Rectal smooth muscle tissue (tissue), 1 donor: Measurements from ENCODE around the gene GRK3.

Experiments
- H3K27ac ChIP-seq: one replicate; pipeline ENCODE4 v1.7.0; 2013; ENCODE audit warnings: low read depth, low read length, inconsistent platforms
- H3K27me3 ChIP-seq: one replicate; pipeline ENCODE4 v1.7.0; 2013; ENCODE audit warnings: low read length; ENCODE audit not compliant: control insufficient read depth, insufficient read depth
- H3K36me3 ChIP-seq: one replicate; pipeline ENCODE4 v1.7.0; 2013; ENCODE audit warnings: low read length; ENCODE audit not compliant: control insufficient read depth, insufficient read depth
- H3K4me1 ChIP-seq: one replicate; pipeline ENCODE4 v1.7.0; 2013; ENCODE audit warnings: low read length; ENCODE audit not compliant: control insufficient read depth, insufficient read depth
- H3K4me3 ChIP-seq: one replicate; pipeline ENCODE4 v1.7.0; 2013; ENCODE audit warnings: low read length
- H3K9ac ChIP-seq: one replicate; pipeline ENCODE4 v1.7.0; 2013; ENCODE audit warnings: low read length

The GRK3 gene

DNA sequence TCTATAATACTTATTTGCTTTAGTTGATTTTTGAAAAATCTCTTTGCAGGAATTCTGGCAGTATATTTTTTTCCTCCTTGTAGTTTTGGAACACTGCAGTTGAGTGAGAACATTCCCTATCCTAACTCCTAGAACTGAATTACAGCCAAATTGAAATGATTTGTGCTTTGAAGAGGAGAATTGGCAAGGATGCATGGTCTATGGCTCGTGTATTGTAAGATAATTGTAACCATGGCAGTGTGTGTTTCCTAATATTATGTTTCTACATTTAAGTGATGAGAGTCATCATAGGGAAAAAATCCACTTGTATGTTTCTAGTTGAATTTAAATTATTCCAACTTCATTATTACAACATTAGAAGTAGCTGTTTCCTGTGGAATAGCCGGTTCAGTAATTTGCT lies 96.6 kb downstream of the GRK3 start:
- Histone ChIP-seq H3K9ac (no peak overlapping the region), H3K36me3 (no peaks in the 10 kb centered on the region), H3K4me1 (peaks cover 11% of the 10 kb centered on the region), H3K27me3 (no peaks in the 10 kb centered on the region), H3K4me3 (no peak overlapping the region), H3K27ac (peak overlapping the region; percentile 66)

DNA sequence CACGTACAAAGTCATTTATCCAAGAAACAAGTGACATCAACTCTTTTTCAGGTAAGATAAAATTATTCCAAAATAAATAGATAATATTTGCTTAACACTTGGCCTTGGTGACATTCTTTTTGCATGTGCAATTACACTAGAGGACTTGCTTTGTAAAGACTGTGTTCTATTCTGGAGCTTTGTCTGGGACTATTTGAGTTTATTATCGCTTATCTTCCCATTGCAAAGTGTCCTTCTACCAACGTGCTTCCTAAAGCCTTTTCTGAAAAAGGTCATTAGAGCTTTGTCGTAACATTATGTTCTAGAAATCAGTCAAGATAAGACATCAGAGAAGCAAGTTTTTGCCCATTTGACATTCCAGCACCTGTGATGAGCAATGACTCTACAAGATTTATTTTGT lies 99.2 kb downstream of the GRK3 start:
- peaks cover 13% of the 10 kb centered on the region for H3K4me1 ChIP-seq
- no peak overlapping the region for H3K9ac ChIP-seq
- no peaks in the 10 kb centered on the region for H3K27me3 ChIP-seq
- no peak overlapping the region for H3K27ac ChIP-seq
- H3K4me3 ChIP-seq: no peak overlapping the region
- no peaks in the 10 kb centered on the region for H3K36me3 ChIP-seq

DNA sequence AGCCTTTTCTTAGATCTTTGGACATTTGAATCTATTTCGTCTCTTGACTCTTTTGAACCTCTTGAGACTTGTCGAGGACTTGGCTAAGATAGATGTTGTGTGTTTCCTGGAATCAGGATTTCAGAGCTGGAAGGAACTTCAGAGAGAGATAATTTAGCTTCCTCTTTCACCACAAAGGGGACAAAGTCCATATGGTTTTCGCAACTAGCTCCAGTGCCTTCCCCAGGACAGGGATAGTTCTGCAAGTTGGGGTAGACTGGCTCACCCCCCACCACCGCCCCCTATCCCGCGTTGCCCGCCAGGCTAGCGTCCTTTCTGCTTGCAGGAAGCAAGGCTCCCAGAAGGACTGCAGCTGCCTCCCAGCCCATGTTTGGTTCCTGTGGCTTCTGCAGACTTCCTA lies 101.8 kb downstream of the GRK3 start:
- Histone ChIP-seq H3K9ac (no peak overlapping the region), H3K36me3 (no peaks in the 10 kb centered on the region), H3K27me3 (no peaks in the 10 kb centered on the region), H3K27ac (no peak overlapping the region), H3K4me3 (peak overlapping the region; percentile 38), H3K4me1 (peaks cover 2% of the 10 kb centered on the region)

DNA sequence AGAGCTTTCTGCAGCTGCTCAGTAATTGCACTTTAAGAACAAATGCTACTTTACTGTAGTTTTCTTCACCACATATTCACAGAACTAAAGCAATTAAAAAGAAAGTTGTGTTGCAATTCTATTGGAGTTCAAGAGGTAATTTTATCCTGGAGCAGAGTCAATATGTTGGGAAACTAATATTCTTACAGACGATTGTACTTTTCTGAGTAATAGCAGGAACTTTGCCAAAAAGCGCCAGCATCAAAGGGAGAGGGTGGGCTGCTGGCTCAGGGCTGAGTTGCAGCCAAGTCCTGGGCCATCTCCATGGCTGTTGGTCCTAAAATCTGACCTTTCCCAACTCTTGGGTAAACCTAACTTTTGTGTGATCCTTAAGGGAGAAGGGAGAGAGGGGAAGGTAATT lies 104.0 kb downstream of the GRK3 start:
- Histone ChIP-seq H3K36me3 (no peaks in the 10 kb centered on the region), H3K4me1 (peaks cover 2% of the 10 kb centered on the region), H3K9ac (no peak overlapping the region), H3K27me3 (no peaks in the 10 kb centered on the region), H3K4me3 (no peak overlapping the region), H3K27ac (no peak overlapping the region)

DNA sequence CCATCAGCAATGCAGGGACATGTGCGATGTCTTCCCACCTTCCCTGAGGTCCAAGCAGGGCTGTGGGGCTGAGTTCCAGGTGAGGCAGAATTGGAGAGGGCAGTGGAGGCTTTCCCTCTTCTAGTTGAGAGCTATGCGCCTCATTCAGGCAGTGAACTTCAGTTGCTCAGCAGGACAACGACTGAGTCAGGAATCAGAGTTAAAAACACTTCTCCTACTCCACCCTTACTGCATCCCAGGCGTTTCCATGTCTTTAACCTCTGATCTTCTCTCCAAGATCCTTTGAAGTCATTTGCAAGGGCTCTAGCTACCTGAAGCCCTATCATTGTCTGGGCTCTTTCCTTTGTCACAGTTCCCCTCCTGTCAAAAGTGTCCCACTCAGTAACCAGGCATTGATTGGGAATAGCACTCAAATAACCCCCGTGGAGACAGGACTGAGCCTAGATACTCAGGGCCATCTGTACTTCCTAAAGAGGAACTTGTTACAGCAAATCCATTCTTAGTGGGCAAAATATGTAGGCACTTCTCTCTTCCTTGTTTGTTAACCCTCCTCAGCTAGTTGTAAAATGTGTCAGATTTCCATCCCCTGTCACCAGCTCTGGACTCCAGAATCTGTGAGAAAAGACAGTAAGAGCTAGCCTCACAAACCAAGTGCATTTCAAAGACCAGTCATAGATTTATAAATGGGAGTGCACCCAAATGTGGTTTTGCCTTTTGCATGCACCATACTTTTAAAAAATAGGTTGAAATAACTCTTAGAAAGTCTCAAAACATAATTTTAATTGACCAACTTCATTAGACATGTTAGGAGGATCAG lies 105.0 kb downstream of the GRK3 start:
- Histone ChIP-seq H3K9ac (no peak overlapping the region), H3K4me1 (peaks cover 2% of the 10 kb centered on the region), H3K27ac (no peak overlapping the region), H3K4me3 (no peak overlapping the region), H3K27me3 (no peaks in the 10 kb centered on the region), H3K36me3 (no peaks in the 10 kb centered on the region)

DNA sequence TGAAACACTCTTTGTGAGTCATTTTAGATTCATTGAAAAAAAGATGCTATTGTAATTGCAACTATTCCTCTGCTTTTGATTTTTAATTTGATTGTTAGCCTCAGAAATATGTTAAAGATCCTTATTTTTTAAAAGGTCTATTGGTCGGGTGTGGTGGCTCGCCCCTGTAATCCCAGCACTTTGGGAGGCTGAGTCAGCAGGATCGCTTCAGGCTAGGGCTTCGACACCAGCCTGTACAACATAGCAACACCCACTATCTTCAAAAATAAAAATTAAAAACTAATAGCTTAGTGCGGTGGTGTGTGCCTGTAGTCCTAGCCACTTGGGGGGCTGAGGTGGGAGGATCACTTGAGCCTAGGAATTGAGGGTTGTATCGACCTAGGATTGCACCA lies 105.6 kb downstream of the GRK3 start:
- no peak overlapping the region for H3K9ac ChIP-seq
- no peak overlapping the region for H3K27ac ChIP-seq
- no peak overlapping the region for H3K4me3 ChIP-seq
- no peaks in the 10 kb centered on the region for H3K36me3 ChIP-seq
- H3K27me3 ChIP-seq: no peaks in the 10 kb centered on the region
- H3K4me1 ChIP-seq: peaks cover 2% of the 10 kb centered on the region

DNA sequence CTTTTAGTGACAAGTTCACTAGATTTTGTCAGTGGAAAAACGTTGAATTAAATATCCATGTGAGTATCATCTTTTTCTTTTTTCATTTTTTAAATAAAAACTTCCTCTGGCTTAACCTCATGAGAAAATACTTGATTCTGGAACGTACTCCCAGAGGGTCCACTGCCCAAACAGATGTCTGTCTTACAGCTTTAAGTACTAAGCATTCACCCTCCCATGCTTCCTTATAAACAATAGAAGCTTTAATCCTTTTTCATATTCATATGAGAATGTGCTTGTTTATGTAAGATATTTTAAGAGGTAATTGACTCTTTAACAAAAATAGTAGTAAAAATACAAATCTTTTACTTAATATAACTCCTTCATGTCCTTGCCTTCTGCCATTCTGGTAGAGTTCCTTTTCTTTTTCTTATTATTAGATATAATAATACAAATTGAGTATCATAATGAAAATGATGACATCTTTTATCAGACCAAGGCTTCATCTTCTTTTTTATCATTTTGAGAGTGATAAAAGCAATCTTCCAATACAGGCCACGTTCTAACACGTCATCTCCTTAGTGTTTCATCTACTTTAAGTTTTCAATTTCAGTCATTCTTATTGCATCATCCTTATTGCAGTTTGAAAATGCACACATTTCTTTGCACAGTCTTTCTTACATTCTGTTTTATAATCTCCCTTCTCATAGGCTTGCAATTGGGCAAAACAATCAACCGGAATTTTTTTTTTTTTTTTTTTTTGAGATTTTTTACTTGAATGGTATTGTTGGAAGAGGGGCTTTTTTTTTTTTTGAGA lies 108.0 kb downstream of the GRK3 start:
- no peak overlapping the region for H3K27ac ChIP-seq
- H3K4me1 ChIP-seq: no peaks in the 10 kb centered on the region
- H3K27me3 ChIP-seq: no peaks in the 10 kb centered on the region
- H3K36me3 ChIP-seq: no peaks in the 10 kb centered on the region
- H3K4me3 ChIP-seq: no peak overlapping the region
- no peak overlapping the region for H3K9ac ChIP-seq

DNA sequence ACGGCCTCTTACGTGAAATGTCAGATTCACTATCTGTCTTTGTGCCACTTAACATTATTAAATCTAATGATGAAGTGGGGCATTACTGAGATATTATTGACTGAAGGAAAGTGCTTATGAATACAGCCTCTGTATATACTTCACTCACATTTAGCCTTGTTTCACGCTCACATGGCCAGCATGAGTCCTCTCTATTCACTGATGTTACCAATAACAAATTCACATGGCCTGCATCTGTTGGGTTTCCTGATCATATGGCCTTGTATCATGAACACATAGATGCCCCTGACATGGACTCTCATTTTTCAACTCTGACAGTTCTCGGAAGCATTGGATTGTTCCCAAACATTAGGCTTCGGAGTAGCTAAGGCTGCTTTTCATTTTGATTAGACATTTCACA lies 109.2 kb downstream of the GRK3 start:
- Histone ChIP-seq H3K4me3 (no peak overlapping the region), H3K36me3 (no peaks in the 10 kb centered on the region), H3K27me3 (no peaks in the 10 kb centered on the region), H3K27ac (no peak overlapping the region), H3K9ac (no peak overlapping the region), H3K4me1 (no peaks in the 10 kb centered on the region)

DNA sequence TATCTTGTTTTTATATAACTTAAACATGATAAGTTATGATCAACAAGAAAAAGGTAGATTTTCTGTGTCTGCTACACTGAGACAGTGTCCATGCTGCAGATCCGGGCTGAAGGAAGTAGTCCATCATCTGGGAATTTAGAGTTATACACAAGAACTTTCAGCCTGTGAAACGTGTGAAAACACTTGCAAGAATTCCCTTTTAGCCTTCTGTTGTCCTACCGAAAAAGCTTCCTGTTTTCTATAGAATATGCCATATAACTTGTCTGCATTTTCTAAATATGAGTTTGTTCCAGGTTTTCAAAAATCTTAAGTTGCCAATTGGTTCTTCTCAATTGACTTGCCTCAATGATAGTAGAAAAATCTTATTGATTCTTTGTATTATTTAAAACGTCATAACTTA lies 113.2 kb downstream of the GRK3 start:
- H3K4me1 ChIP-seq: no peaks in the 10 kb centered on the region
- H3K4me3 ChIP-seq: no peak overlapping the region
- H3K36me3 ChIP-seq: no peaks in the 10 kb centered on the region
- no peaks in the 10 kb centered on the region for H3K27me3 ChIP-seq
- no peak overlapping the region for H3K9ac ChIP-seq
- H3K27ac ChIP-seq: no peak overlapping the region

DNA sequence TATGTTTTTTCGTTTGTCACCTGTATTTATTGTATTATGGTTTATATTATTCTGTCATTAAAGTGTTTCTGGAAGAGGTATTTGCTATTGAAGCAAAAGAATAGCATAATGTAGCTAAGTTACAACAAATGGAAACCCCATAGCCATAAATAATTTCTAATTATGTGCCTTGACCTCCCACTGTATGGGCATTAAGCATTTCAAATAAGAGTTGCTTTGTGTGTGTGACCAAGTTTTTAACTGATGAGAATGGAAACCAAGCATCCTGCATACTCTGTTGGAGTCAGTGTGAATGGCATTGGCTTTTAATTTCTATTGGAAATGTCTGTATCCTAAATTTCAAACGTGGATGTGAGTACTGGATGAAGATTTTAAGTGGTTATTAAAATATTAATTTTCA lies 115.6 kb downstream of the GRK3 start:
- Histone ChIP-seq H3K27me3 (no peaks in the 10 kb centered on the region), H3K4me3 (no peak overlapping the region), H3K9ac (no peak overlapping the region), H3K4me1 (no peaks in the 10 kb centered on the region), H3K27ac (no peak overlapping the region), H3K36me3 (no peaks in the 10 kb centered on the region)

DNA sequence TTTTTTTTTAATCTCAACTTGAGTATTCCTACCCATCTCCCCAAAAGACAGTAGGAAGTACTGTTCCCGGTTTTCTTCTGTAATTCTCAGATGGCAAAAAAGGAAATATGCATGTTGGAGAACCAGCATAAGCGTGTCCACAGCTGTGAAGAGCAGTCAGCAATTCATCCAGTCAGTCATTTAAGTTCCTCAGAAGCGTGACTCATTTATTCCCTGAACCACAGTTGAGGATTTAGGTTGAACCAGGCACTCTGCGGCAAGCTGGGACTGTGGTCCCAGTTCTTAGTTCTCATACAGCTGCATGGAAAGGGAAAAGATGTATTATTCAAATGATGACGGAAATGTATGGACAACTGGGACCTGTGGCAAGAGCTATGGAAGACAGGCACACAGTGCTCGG lies 116.5 kb downstream of the GRK3 start:
- Histone ChIP-seq H3K27me3 (no peaks in the 10 kb centered on the region), H3K36me3 (no peaks in the 10 kb centered on the region), H3K4me1 (no peaks in the 10 kb centered on the region), H3K4me3 (no peak overlapping the region), H3K9ac (no peak overlapping the region), H3K27ac (no peak overlapping the region)

DNA sequence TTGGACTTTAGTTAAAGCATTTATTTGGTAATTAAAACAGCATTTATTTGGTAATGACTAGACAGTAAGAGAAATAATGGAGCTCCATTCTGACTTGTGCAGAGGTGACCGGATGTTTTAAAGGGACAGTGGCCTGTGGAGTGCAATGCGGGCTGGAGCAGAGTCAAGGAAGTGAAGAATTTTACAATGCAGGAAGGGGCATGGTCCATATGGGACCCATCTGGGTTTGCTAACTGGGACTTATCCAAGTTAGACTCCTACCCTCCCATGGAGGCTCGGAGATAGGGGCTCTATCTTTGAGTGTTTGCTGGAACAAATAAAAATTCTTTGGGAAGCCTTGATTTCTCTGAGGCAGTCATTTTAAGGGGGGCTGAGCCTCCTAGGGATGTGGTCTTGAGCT lies 117.6 kb downstream of the GRK3 start:
- Histone ChIP-seq H3K9ac (no peak overlapping the region), H3K4me1 (no peaks in the 10 kb centered on the region), H3K4me3 (no peak overlapping the region), H3K27ac (no peak overlapping the region), H3K27me3 (no peaks in the 10 kb centered on the region), H3K36me3 (no peaks in the 10 kb centered on the region)

DNA sequence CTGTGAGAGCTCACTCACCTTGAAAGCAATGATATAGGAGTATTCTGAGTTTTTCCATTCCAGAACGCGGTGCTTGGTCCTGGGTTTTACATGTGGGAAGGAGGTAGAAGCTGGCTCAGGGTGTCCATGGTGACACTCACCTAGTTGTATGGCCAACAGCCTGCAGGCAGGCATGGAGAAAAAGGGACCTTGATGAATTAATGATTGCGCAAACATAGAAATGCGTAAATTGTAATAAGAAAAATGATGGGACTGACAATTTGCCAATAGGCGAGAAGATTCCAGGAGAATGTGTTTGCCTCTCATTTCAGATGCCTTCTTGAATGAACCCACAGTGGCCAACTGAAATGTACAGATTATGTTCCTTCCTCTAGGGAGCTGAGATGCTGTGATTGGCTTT lies 124.2 kb downstream of the GRK3 start:
- Histone ChIP-seq H3K4me3 (no peak overlapping the region), H3K4me1 (no peaks in the 10 kb centered on the region), H3K27ac (no peak overlapping the region)

More for the DNA sequence above, 124.2 kb downstream of the GRK3 start:
- no peak overlapping the region for H3K9ac ChIP-seq
- no peaks in the 10 kb centered on the region for H3K36me3 ChIP-seq
- no peaks in the 10 kb centered on the region for H3K27me3 ChIP-seq
